Right kidney (tissue), 1 donor: ENCODE measurements around the gene PRCC.

Experiments
- DNase-seq: peaks from one replicate; pipeline ENCODE4 v3.0.0-alpha.2; 2016

PRCC gene

DNA sequence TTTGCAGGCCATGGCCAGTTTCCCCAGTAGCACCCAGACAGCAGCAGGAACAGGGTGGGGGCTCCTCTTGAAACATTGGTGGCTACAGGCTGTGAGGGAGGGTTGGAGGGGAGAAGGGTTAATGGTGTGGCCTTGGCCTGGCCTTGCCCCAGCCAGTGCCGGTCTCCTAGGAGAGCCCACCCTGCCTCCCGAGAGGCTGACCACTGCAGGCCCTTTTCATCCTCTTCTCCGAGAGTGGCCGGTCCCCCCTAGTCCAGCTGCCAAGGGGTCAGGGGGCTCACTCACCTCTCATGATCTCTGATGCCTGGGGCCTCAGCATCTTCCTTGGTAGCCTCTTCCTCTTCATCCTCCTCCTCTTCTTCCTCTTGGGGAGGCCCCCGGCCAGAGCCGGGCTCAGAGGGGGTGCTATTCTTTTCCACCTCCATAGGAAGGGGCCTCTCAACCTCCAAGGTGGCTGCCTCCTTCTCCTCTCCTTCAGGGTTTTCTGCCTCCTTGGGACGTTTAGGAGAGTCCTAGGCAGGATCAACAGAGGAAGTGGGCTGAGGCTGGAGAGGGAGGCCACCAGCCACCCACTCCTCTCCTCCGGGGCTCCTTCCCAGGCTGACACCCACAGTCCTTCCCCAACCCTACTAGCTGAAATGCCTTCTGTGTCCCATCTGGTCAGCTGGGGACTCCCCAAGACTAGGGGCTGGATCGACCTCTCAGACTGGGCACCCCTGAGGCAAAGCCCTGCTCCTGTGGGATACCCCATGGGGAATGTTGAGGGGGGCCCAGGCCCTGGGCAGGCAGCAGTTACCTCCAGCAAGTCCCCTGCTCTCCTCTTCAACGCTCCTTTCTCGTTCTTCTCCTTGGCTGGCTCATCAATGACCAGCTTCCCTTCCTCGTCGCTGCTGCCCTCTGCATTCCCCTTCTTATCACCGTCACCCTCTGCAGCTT lies 23.7 kb upstream of the PRCC start:
- no peak for DNase-seq

- no peak for DNase-seq
Measured at GRCh38 chr1:156744344-156744743, 23.0 kb upstream of the PRCC start.

DNA sequence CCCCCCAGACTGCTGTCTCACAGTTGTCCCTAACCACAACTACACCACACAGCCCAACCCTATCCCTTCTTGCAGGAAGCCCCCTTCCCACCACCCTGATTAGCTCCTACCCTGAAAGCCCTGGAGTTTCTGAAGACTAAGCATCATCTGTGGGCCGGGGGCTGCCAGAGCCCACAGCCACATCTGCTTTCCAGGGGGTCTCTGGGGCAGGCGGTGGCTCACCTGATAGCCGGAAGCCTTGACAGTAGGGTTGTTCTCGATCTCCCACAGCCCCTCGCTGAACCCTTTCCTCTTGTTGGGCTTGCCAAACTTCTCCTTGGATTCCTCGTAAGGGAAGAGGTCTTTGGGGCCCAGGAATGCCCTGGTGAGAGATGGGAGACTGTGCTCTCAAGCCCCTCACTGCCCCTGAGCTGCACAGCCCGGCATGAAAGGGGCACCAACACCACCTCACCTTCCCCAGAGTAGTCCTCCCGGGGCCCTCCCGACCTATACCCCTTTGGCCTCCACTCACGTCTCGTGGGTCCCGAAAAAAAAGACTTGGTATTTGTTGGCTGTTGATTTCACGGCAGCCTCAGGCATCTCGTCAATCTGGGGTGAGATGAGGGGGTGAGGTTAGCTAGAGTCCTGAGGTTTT lies 22.4 kb upstream of the PRCC start:
- no peak for DNase-seq

DNA sequence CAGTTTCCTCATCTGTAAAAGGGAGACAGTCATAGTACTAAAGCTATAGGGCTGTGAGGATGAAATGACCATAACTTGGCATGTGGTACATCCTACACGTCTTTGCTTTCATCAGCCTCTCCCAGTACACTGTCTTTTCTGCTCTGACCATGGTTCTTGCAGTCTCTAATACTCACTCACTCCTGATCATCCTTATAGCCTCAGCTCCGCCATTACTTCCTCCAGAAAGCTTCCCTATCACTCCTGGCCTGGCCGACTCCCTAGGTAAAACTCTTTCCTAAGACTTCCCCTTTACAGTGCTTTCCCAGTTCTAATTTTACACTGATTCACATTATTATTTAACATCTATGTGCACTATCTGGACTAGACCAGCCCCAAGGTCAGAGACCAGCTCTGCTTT lies 21.5 kb upstream of the PRCC start:
- no peak for DNase-seq

GRCh38 chr1:156746406-156746727 lies 21.0 kb upstream of the PRCC start:
- no peak for DNase-seq

GRCh38 chr1:156746728-156747631 lies 20.4 kb upstream of the PRCC start:
- DNase-seq, result peak; percentile 89

- no peak for DNase-seq
Measured at GRCh38 chr1:156747742-156748669, 19.3 kb upstream of the PRCC start.

GRCh38 chr1:156748670-156749418 lies 18.5 kb upstream of the PRCC start:
- DNase-seq, result no peak

DNA sequence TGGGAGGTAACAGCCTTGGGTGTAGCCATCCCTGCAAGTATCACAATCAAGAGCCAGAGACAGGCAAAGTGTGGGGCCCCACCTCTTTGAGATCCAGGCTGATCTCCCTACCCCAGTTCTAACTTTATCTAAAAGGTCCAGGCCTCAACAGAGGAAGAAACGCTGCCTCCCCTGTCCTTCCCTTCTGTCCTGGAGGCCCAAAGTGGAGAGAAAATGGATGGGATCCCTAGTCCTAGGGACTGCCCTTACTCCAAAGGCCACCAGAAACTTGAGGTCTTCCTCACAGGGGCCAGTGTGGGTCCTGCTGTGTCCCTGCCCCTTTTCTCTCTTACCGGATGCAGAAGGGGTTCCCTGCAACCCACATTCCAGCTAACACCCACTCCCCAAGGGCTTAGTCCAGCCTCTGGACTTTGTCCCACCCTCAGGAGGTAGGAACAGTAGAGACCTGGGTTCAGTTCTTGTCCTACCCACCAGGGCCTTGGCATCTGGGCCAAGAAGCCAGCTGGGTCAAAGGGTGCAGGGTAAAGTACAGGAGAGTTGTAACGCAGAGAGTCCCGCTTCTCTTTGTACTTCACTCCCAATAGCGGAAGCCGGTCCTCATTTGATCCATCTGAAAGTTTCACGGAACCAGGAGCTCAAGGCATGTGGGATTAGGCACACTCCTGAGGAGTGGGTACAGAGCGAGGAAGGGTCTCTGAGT lies 17.8 kb upstream of the PRCC start:
- DNase-seq, result no peak

DNA sequence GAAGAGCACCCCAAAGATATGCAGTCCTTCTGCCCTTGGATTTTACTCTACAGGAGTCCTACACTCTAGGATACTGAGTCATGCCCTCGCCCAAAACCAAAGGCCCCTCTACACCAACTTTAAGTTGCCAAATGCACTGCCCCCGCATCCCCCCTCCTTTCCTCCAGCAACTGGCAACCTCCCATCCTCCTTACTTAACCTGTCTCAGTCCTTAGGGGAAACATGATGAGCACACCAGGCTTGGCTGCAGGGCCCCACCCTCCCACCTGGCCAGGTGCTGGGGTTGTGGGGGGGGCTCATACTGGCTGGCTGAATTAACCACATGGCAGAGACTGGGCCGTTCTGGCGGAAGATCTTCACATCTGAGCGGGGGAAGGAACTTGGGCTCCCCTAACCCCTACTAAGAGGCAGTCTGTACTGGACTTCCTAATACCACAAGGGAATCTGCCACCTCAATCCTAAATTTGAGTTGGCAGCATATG lies 17.1 kb upstream of the PRCC start:
- DNase-seq, result peak; percentile 56

GRCh38 chr1:156750711-156751450 lies 16.5 kb upstream of the PRCC start:
- DNase-seq, result peak; percentile 79

DNA sequence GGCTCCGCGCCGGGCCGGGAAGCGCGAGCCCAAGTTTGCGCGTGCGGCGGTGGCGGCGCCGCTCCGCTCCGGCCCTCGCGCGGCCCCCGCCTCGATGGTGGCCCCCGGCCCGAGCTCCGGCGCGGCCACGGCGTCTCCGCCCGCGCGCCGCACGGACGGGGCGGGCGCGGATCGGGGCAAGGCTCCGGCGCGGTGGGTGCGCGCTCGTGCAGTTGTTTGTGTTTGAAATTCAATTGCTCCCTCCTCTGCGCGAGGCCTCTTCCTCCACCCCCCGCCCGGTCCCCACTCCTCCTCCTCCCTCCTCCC lies 15.9 kb upstream of the PRCC start, which contains the start of gene HDGF:
HDGF (minus strand) TSS at position 225 of the 306 bp plus-strand sequence. CDS start 246 bp downstream, outside the sequence.
- no peak for DNase-seq

- DNase-seq, result peak; percentile 83
Measured at GRCh38 chr1:156751757-156752481, 15.4 kb upstream of the PRCC start.

GRCh38 chr1:156752843-156753482 lies 14.4 kb upstream of the PRCC start:
- DNase-seq, result no peak

GRCh38 chr1:156754219-156754618 lies 13.1 kb upstream of the PRCC start:
- no peak for DNase-seq

- DNase-seq, result no peak
Measured at GRCh38 chr1:156755527-156755950, 11.8 kb upstream of the PRCC start.

DNA sequence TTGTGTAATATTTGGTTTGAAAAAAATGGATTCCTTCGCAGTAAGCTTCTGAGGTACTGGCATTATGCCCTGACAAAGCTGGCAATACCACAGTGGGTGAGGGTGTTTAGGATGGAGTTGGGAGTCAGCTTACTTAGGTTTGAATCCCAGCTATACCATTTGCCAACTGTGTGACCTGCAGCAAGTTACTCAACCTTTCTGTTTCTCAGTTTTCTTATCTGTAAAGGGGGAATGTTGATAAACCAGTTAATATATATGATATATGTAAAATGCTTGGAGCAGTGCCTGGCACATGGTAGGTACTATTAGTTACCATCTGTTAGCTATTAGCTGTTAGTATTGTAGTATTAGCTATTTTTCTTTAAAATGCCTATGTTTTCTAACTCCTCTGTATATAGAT lies 11.0 kb upstream of the PRCC start:
- DNase-seq, result no peak
